Breast epithelium (tissue), 3 donors: Measurements from ENCODE around the gene TRIM43B.
"Not testable (repeated sequence)": the region's sequence is repeated elsewhere in the genome, so short reads cannot be mapped to it uniquely, and the experiment has no call there.

Experiments
- CTCF ChIP-seq, 3 donors: fragments of 450-650 bp; IDR thresholded peaks; one replicate each; pipeline ENCODE4 v1.5.1; 2016 to 2017; ENCODE audit warnings: antibody characterized with exemption in 3 of 3, mild to moderate bottlenecking in 3 of 3, moderate library complexity in 3 of 3
- POLR2AphosphoS5 ChIP-seq, 3 donors: sonication (generic); formaldehyde crosslinking; IDR thresholded peaks; one replicate each; pipeline ENCODE4 v1.6.1; 2017; ENCODE audit warnings: antibody characterized with exemption in 3 of 3

DNA sequence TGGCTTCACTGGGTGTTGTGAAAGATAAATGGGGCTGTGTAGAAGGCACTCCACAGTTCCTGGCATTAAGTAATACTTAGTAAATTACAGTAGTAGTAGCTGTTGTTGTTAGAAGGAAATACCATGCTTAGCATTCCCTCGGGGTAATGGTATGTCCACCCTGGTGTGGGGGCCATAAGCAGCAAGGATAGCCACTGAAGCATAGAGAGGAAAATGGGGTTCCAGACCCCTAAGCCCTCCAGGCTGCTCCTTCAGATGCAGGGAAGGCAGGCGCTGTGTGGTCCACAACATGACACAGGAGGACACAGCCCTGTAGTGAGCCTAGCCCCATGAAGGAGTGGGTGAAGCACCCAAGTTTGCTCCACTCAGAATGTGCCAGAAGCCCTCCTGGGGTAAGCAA, 50.6 kb downstream of the TRIM43B start:
- TF ChIP-seq CTCF, POLR2AphosphoS5 (IDR thresholded peaks at IDR 0.05): not testable (repeated sequence)
